HG03103 (cell line): ENCODE measurements around the gene PRSS36.
A peak's percentile ranks its signal among the peaks of the same experiment; 100 is the strongest.
"Not testable (repeated sequence)": the region's sequence is repeated elsewhere in the genome, so short reads cannot be mapped to it uniquely, and the experiment has no call there.

Experiments used
- ATAC-seq: cut with Tn5 transposase; IDR thresholded peaks from one replicate; pipeline ENCODE4 v1.9.1; 2021; ENCODE audit warnings: low read depth; ENCODE audit not compliant: unreplicated experiment

The PRSS36 gene

GRCh38 chr16:31106509-31107464 lies 43.1 kb downstream of the PRSS36 start:
- ATAC-seq = no peak

GRCh38 chr16:31105677-31106213 lies 44.1 kb downstream of the PRSS36 start:
- peak; percentile 40 for ATAC-seq

GRCh38 chr16:31100876-31101641 lies 48.8 kb downstream of the PRSS36 start:
- ATAC-seq = not testable (repeated sequence)

- ATAC-seq = no peak
These were observed 49.8 kb downstream of the PRSS36 start for GRCh38 chr16:31099860-31100638.

- ATAC-seq = peak; percentile 84
These were observed 55.3 kb downstream of the PRSS36 start, which contains the start of gene VKORC1 for GRCh38 chr16:31094424-31095120. VKORC1 (minus strand) TSS chr16:31094797; CDS start chr16:31094729, 68 bp downstream.

- no peak for ATAC-seq
These were observed 55.8 kb downstream of the PRSS36 start for GRCh38 chr16:31094088-31094423.

GRCh38 chr16:31093132-31093703 lies 56.6 kb downstream of the PRSS36 start:
- ATAC-seq = no peak

GRCh38 chr16:31092330-31092729 lies 57.5 kb downstream of the PRSS36 start:
- no peak for ATAC-seq

- ATAC-seq = no peak
These were observed 59.3 kb downstream of the PRSS36 start for GRCh38 chr16:31090540-31090939.

- no peak for ATAC-seq
These were observed 60.7 kb downstream of the PRSS36 start for GRCh38 chr16:31089199-31089598.
